Neutrophil (primary cell): ENCODE results near the gene ANAPC7.
A peak's percentile ranks its signal among the peaks of the same experiment; 100 is the strongest.

Experiments
- H3K27ac ChIP-seq: fragments of 200-600 bp; sonication (generic); 2 replicates; pipeline ENCODE4 v1.5.1; 2016; ENCODE audit warnings: mild to moderate bottlenecking, moderate library complexity
- H3K27me3 ChIP-seq: fragments of 200-600 bp; sonication (generic); 2 replicates; pipeline ENCODE4 v1.6.0; 2016; ENCODE audit warnings: mild to moderate bottlenecking
- H3K36me3 ChIP-seq: fragments of 200-600 bp; sonication (generic); 2 replicates; pipeline ENCODE4 v1.5.1; 2017
- H3K4me1 ChIP-seq, 2 experiments: fragments of 200-600 bp in 1 of 2; sonication (generic) in 1 of 2; 1 replicate in 1 of 2; 2 replicates in 1 of 2; pipeline versions ENCODE4 v1.5.1 to v1.6.1; 2013 to 2016; ENCODE audit warnings: low read depth in 1 of 2, low read length in 1 of 2, mild to moderate bottlenecking in 1 of 2, moderate library complexity in 1 of 2; ENCODE audit not compliant: control insufficient read depth in 1 of 2, insufficient read depth in 1 of 2
- H3K4me3 ChIP-seq, 2 experiments: fragments of 200-600 bp in 1 of 2; sonication (generic) in 1 of 2; 1 replicate in 1 of 2; 2 replicates in 1 of 2; pipeline ENCODE4 v1.5.1; 2013 to 2016; ENCODE audit warnings: low read depth in 1 of 2, low read length in 1 of 2, mild to moderate bottlenecking in 1 of 2, moderate library complexity in 1 of 2
- H3K9me3 ChIP-seq: fragments of 200-600 bp; sonication (generic); 2 replicates; pipeline ENCODE4 v1.5.1; 2016
- CTCF ChIP-seq: fragments of 200-600 bp; sonication (generic); IDR thresholded peaks from 2 replicates; pipeline ENCODE4 v1.5.1; 2016; ENCODE audit warnings: antibody characterized with exemption

Gene ANAPC7

GRCh38 chr12:110349096-110349495, 54.4 kb downstream of the ANAPC7 start:
- H3K36me3 ChIP-seq: peaks cover 48% of the 10 kb centered on the region

DNA sequence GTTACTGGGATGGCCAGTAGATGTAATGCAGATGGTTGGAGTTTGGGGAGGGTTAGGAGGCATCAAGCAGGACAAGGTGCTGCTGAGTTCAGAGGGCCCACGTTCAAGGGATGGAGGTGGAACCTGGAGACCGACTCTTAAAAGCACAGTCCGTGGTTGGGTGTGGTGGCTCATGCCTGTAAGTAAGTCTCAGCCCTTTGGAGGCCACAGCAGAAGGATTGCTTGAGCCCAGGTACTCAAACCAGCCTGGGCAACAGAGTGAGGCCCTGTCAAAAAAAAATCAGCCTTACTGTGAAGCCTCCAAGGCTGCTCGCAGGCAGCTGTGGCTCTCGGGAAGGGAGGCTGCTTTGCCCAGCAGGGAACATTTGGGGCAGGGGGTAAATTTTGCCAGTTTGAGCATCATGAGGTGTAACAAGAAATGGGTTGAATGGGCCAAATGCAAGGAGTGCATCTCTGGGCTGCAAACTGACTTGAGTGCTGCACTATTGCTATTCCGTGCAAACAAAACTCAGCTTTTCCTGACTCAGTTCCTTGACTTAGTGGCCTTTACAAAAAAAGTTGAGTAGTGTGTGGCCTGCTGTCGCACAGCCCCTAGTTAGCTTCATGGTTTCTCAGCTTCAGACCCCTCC, 55.0 kb downstream of the ANAPC7 start:
- Histone ChIP-seq H3K27ac (peak overlapping the region; percentile 71), H3K4me1 (peaks cover 38 to 41% of the 10 kb centered on the region in 2 experiments), H3K36me3 (peaks cover 54% of the 10 kb centered on the region), H3K27me3 (no peaks in the 10 kb centered on the region), H3K9me3 (no peaks in the 10 kb centered on the region), H3K4me3 (no peak overlapping the region)
- no peak for TF ChIP-seq CTCF

More at GRCh38 chr12:110349096-110349495, 54.4 kb downstream of the ANAPC7 start:
- Histone ChIP-seq H3K9me3 (no peaks in the 10 kb centered on the region), H3K4me3 (peak overlapping the region in 1 of 2 experiments; percentile 5), H3K27ac (peak overlapping the region; percentile 71), H3K27me3 (no peaks in the 10 kb centered on the region), H3K4me1 (peaks cover 40 to 43% of the 10 kb centered on the region in 2 experiments)
- no peak for TF ChIP-seq CTCF

GRCh38 chr12:110347767-110348166, 55.7 kb downstream of the ANAPC7 start:
- Histone ChIP-seq H3K4me1 (peaks cover 38 to 41% of the 10 kb centered on the region in 2 experiments), H3K4me3 (no peak overlapping the region), H3K9me3 (no peaks in the 10 kb centered on the region), H3K27ac (no peak overlapping the region), H3K27me3 (no peaks in the 10 kb centered on the region), H3K36me3 (peaks cover 62% of the 10 kb centered on the region)
- TF ChIP-seq CTCF: no peak

DNA sequence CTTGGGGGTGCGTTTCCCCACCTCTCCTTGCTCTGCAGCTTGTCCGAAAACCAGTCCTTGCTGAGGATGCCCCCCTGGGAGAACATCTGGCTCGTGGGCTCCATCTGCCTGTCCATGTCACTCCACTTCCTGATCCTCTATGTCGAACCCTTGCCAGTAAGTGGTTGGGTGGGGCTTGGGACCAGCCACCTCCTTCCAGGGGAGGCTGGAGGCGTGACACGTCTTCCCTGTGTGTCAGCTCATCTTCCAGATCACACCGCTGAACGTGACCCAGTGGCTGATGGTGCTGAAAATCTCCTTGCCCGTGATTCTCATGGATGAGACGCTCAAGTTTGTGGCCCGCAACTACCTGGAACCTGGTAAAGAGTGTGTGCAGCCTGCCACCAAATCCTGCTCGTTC, 57.5 kb downstream of the ANAPC7 start:
- Histone ChIP-seq H3K27me3 (no peaks in the 10 kb centered on the region), H3K9me3 (no peaks in the 10 kb centered on the region), H3K27ac (no peak overlapping the region), H3K4me3 (no peak overlapping the region), H3K36me3 (peaks cover 77% of the 10 kb centered on the region), H3K4me1 (peaks cover 35 to 38% of the 10 kb centered on the region in 2 experiments)
- TF ChIP-seq CTCF: no peak

DNA sequence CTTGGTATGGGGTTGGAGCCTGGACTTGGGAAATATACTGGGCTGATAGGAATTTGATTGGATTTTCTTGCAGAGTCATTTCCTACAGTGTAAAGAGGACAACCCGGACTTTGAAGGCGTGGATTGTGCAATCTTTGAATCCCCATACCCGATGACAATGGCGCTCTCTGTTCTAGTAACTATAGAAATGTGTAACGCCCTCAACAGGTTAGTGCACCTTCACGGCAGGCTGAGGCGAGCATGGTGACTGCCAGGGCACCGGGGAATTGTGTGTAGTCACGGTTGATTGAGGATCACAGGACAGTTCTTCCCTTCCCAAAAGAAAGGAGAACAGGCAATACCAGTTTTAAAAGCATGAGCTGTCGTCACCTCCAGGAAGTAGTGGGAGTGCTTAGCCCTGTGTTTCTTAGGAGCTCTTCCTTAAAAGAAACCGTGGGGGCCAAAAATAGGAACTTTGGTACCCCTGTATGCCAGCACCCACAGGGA, 58.3 kb downstream of the ANAPC7 start:
- H3K36me3 ChIP-seq: peaks cover 82% of the 10 kb centered on the region
- no peaks in the 10 kb centered on the region for H3K27me3 ChIP-seq
- H3K27ac ChIP-seq: peak overlapping the region; percentile 30
- peaks cover 28 to 30% of the 10 kb centered on the region in 2 experiments for H3K4me1 ChIP-seq
- TF ChIP-seq CTCF: no peak
- no peak overlapping the region for H3K4me3 ChIP-seq
- H3K9me3 ChIP-seq: no peaks in the 10 kb centered on the region
